Fibroblast of the aortic adventitia (primary cell): Measurements from ENCODE around the gene CACNA2D3. TPM values are rescaled to one million over a fixed set of nuclear protein-coding genes. Genes with fewer than 3 reads are reported as not detected.

Source experiments
- DNase-seq: peaks from one replicate; pipeline ENCODE4 v3.0.0-alpha.2; 2010; ENCODE audit warnings: low read depth
- H3K4me3 ChIP-seq: 2 replicates; pipeline ENCODE4 v1.5.1; 2011; ENCODE audit warnings: low read depth, mild to moderate bottlenecking, control low read depth, low read length, moderate library complexity
- CTCF ChIP-seq: IDR thresholded peaks from 2 replicates; pipeline ENCODE4 v1.5.1; 2011; ENCODE audit warnings: mild to moderate bottlenecking, low read length, control low read depth, inconsistent platforms; ENCODE audit not compliant: insufficient read depth
- total RNA-seq: library from RNA; depleted of rRNA; stranded (reverse); fragments of >200 nt; gene quantifications from 2 replicates; pipeline ENCODE4 v1.2.3, GENCODE V29; 2012; ENCODE audit warnings: low replicate concordance

Gene CACNA2D3
- total RNA-seq, 1 donor, result 0.45 TPM

GRCh38 chr3:54801977-54802376, 679.6 kb downstream of the CACNA2D3 start:
- no peak for TF ChIP-seq CTCF
- H3K4me3 ChIP-seq, result no peak overlapping the region
- DNase-seq, result no peak

GRCh38 chr3:54810401-54810800, 688.0 kb downstream of the CACNA2D3 start:
- H3K4me3 ChIP-seq, result no peak overlapping the region
- DNase-seq, result no peak
- TF ChIP-seq CTCF, result no peak

- TF ChIP-seq CTCF, result no peak
- no peak for DNase-seq
- no peak overlapping the region for H3K4me3 ChIP-seq
Measured at GRCh38 chr3:54814224-54814623, 691.9 kb downstream of the CACNA2D3 start.

GRCh38 chr3:54817628-54818027, 695.3 kb downstream of the CACNA2D3 start:
- no peak for DNase-seq
- no peak for TF ChIP-seq CTCF
- H3K4me3 ChIP-seq, result no peak overlapping the region

GRCh38 chr3:54818486-54818885, 696.1 kb downstream of the CACNA2D3 start:
- DNase-seq, result no peak
- no peak for TF ChIP-seq CTCF
- H3K4me3 ChIP-seq, result no peak overlapping the region

- no peak overlapping the region for H3K4me3 ChIP-seq
- TF ChIP-seq CTCF, result no peak
- no peak for DNase-seq
Measured at GRCh38 chr3:54818942-54819341, 696.6 kb downstream of the CACNA2D3 start.

- H3K4me3 ChIP-seq, result no peak overlapping the region
- DNase-seq, result no peak
- TF ChIP-seq CTCF, result no peak
Measured at GRCh38 chr3:54819946-54820345, 697.6 kb downstream of the CACNA2D3 start.
